Measurements from ENCODE around the gene IL1RAPL2. TPM values are rescaled to one million over a fixed set of nuclear protein-coding genes. Genes with fewer than 3 reads are reported as not detected.

The IL1RAPL2 gene
- total RNA-seq, 2 experiments from 2014 or later = not detected

GRCh38 chrX:105116486-105116885 lies 550.5 kb downstream of the IL1RAPL2 start:
- CTCF ChIA-PET = no interaction called here
- DNase-seq = no peak
- Mint-ChIP-seq H3K36me3 (ENCODE audit: low read depth) (no peaks in the 10 kb centered on the region), H3K27me3 (no peaks in the 10 kb centered on the region), H3K4me3 (no peak overlapping the region), H3K9me3 (no peaks in the 10 kb centered on the region), H3K4me1 (no peaks in the 10 kb centered on the region), H3K27ac (no peak overlapping the region)
- POLR2A ChIA-PET = no interaction called here

GRCh38 chrX:105117621-105118020 lies 551.6 kb downstream of the IL1RAPL2 start:
- POLR2A ChIA-PET = no interaction called here
- no peaks in the 10 kb centered on the region for H3K27me3 Mint-ChIP-seq
- no peaks in the 10 kb centered on the region for H3K9me3 Mint-ChIP-seq
- H3K36me3 Mint-ChIP-seq (ENCODE audit: low read depth) = no peaks in the 10 kb centered on the region
- CTCF ChIA-PET = no interaction called here
- DNase-seq = no peak
- H3K4me1 Mint-ChIP-seq = no peaks in the 10 kb centered on the region
- no peak overlapping the region for H3K27ac Mint-ChIP-seq
- no peak overlapping the region for H3K4me3 Mint-ChIP-seq

- H3K27ac Mint-ChIP-seq = no peak overlapping the region
- H3K9me3 Mint-ChIP-seq = no peaks in the 10 kb centered on the region
- no peak for DNase-seq
- no peaks in the 10 kb centered on the region for H3K27me3 Mint-ChIP-seq
- CTCF ChIA-PET = interaction anchor here (0.7 kb wide), 1 partner anchor 9 kb away, joined by 3 read pairs; no protein-coding TSS in a partner anchor
- no peaks in the 10 kb centered on the region for H3K4me1 Mint-ChIP-seq
- H3K4me3 Mint-ChIP-seq = no peak overlapping the region
- H3K36me3 Mint-ChIP-seq (ENCODE audit: low read depth) = no peaks in the 10 kb centered on the region
- POLR2A ChIA-PET = no interaction called here
Observed at GRCh38 chrX:105120463-105120862, 554.5 kb downstream of the IL1RAPL2 start.

- no peak for DNase-seq
- POLR2A ChIA-PET = no interaction called here
- no peaks in the 10 kb centered on the region for H3K4me1 Mint-ChIP-seq
- no peak overlapping the region for H3K27ac Mint-ChIP-seq
- H3K27me3 Mint-ChIP-seq = no peaks in the 10 kb centered on the region
- H3K9me3 Mint-ChIP-seq = no peaks in the 10 kb centered on the region
- H3K4me3 Mint-ChIP-seq = no peak overlapping the region
- H3K36me3 Mint-ChIP-seq (ENCODE audit: low read depth) = no peaks in the 10 kb centered on the region
- CTCF ChIA-PET = no interaction called here
Observed at GRCh38 chrX:105121186-105121585, 555.2 kb downstream of the IL1RAPL2 start.

GRCh38 chrX:105126201-105126600 lies 560.2 kb downstream of the IL1RAPL2 start:
- POLR2A ChIA-PET = no interaction called here
- Mint-ChIP-seq H3K27me3 (no peaks in the 10 kb centered on the region), H3K9me3 (no peaks in the 10 kb centered on the region), H3K4me1 (no peaks in the 10 kb centered on the region), H3K36me3 (ENCODE audit: low read depth) (no peaks in the 10 kb centered on the region), H3K4me3 (no peak overlapping the region), H3K27ac (no peak overlapping the region)
- DNase-seq = no peak
- CTCF ChIA-PET = no interaction called here

- Mint-ChIP-seq H3K27me3 (no peaks in the 10 kb centered on the region), H3K27ac (no peak overlapping the region), H3K4me3 (no peak overlapping the region), H3K9me3 (no peaks in the 10 kb centered on the region), H3K36me3 (ENCODE audit: low read depth) (no peaks in the 10 kb centered on the region), H3K4me1 (no peaks in the 10 kb centered on the region)
- no peak for DNase-seq
- POLR2A ChIA-PET = no interaction called here
- CTCF ChIA-PET = no interaction called here
Observed at GRCh38 chrX:105134273-105134672, 568.3 kb downstream of the IL1RAPL2 start.

GRCh38 chrX:105136786-105137185 lies 570.8 kb downstream of the IL1RAPL2 start:
- no peak for DNase-seq
- ChIA-PET CTCF (no interaction called here), POLR2A (no interaction called here)
- Mint-ChIP-seq H3K4me3 (no peak overlapping the region), H3K27ac (no peak overlapping the region), H3K4me1 (no peaks in the 10 kb centered on the region), H3K9me3 (no peaks in the 10 kb centered on the region), H3K27me3 (no peaks in the 10 kb centered on the region), H3K36me3 (ENCODE audit: low read depth) (no peaks in the 10 kb centered on the region)

- Mint-ChIP-seq H3K4me3 (no peak overlapping the region), H3K36me3 (ENCODE audit: low read depth) (no peaks in the 10 kb centered on the region), H3K27me3 (no peaks in the 10 kb centered on the region), H3K9me3 (no peaks in the 10 kb centered on the region), H3K27ac (no peak overlapping the region), H3K4me1 (no peaks in the 10 kb centered on the region)
- CTCF ChIA-PET = no interaction called here
- POLR2A ChIA-PET = no interaction called here
- no peak for DNase-seq
Observed at GRCh38 chrX:105150036-105150435, 584.0 kb downstream of the IL1RAPL2 start.

GRCh38 chrX:105150557-105150956 lies 584.6 kb downstream of the IL1RAPL2 start:
- Mint-ChIP-seq H3K27me3 (no peaks in the 10 kb centered on the region), H3K4me1 (no peaks in the 10 kb centered on the region), H3K9me3 (no peaks in the 10 kb centered on the region), H3K36me3 (ENCODE audit: low read depth) (no peaks in the 10 kb centered on the region), H3K4me3 (no peak overlapping the region), H3K27ac (no peak overlapping the region)
- DNase-seq = no peak
- POLR2A ChIA-PET = no interaction called here
- CTCF ChIA-PET = no interaction called here

- ChIA-PET CTCF (no interaction called here), POLR2A (no interaction called here)
- Mint-ChIP-seq H3K4me1 (no peaks in the 10 kb centered on the region), H3K9me3 (no peaks in the 10 kb centered on the region), H3K27ac (no peak overlapping the region), H3K27me3 (no peaks in the 10 kb centered on the region), H3K36me3 (ENCODE audit: low read depth) (no peaks in the 10 kb centered on the region), H3K4me3 (no peak overlapping the region)
- no peak for DNase-seq
Observed at GRCh38 chrX:105167233-105167632, 601.2 kb downstream of the IL1RAPL2 start.

- Mint-ChIP-seq H3K27me3 (no peaks in the 10 kb centered on the region), H3K36me3 (ENCODE audit: low read depth) (no peaks in the 10 kb centered on the region), H3K9me3 (no peaks in the 10 kb centered on the region), H3K4me1 (no peaks in the 10 kb centered on the region), H3K4me3 (no peak overlapping the region), H3K27ac (no peak overlapping the region)
- CTCF ChIA-PET = no interaction called here
- POLR2A ChIA-PET = no interaction called here
- no peak for DNase-seq
Observed at GRCh38 chrX:105168577-105168976, 602.6 kb downstream of the IL1RAPL2 start.

GRCh38 chrX:105173071-105173470 lies 607.1 kb downstream of the IL1RAPL2 start:
- no peaks in the 10 kb centered on the region for H3K9me3 Mint-ChIP-seq
- no peaks in the 10 kb centered on the region for H3K36me3 Mint-ChIP-seq (ENCODE audit: low read depth)
- POLR2A ChIA-PET = no interaction called here
- no peak overlapping the region for H3K27ac Mint-ChIP-seq
- DNase-seq = no peak
- CTCF ChIA-PET = no interaction called here
- H3K4me3 Mint-ChIP-seq = no peak overlapping the region
- H3K27me3 Mint-ChIP-seq = no peaks in the 10 kb centered on the region
- H3K4me1 Mint-ChIP-seq = no peaks in the 10 kb centered on the region

- no peaks in the 10 kb centered on the region for H3K4me1 Mint-ChIP-seq
- POLR2A ChIA-PET = no interaction called here
- no peak overlapping the region for H3K27ac Mint-ChIP-seq
- H3K36me3 Mint-ChIP-seq (ENCODE audit: low read depth) = no peaks in the 10 kb centered on the region
- no peaks in the 10 kb centered on the region for H3K27me3 Mint-ChIP-seq
- DNase-seq = no peak
- CTCF ChIA-PET = no interaction called here
- no peak overlapping the region for H3K4me3 Mint-ChIP-seq
- no peaks in the 10 kb centered on the region for H3K9me3 Mint-ChIP-seq
Observed at GRCh38 chrX:105179644-105180043, 613.6 kb downstream of the IL1RAPL2 start.

GRCh38 chrX:105189093-105189492 lies 623.1 kb downstream of the IL1RAPL2 start:
- ChIA-PET CTCF (no interaction called here), POLR2A (no interaction called here)
- Mint-ChIP-seq H3K27me3 (no peaks in the 10 kb centered on the region), H3K9me3 (no peaks in the 10 kb centered on the region), H3K4me1 (no peaks in the 10 kb centered on the region), H3K27ac (no peak overlapping the region), H3K36me3 (ENCODE audit: low read depth) (no peaks in the 10 kb centered on the region), H3K4me3 (no peak overlapping the region)
- DNase-seq = no peak

Measured in activated CD4-positive, alpha-beta T cell treated with anti-CD3 and anti-CD28 coated beads, Interleukin-2, amount 10 ng/mL, durations not matched to agents 7 days and 5 days (primary cell).